RPMI7951 (cell line): Measurements from ENCODE around the gene PRX. TPM values are rescaled to one million over a fixed set of nuclear protein-coding genes. Genes with fewer than 3 reads are reported as not detected.
A peak's percentile ranks its signal among the peaks of the same experiment; 100 is the strongest.
"Not testable (repeated sequence)": the region's sequence is repeated elsewhere in the genome, so short reads cannot be mapped to it uniquely, and the experiment has no call there.

Experiments used
- DNase-seq: peaks from one replicate; pipeline ENCODE4 v3.0.0-alpha.2; 2012; ENCODE audit warnings: low read depth
- total RNA-seq: library from RNA; depleted of rRNA; stranded (reverse); fragments of >200 nt; shearing (Covaris generic); gene quantifications from 2 replicates; pipeline ENCODE4 v1.2.3, GENCODE V29; 2014

The PRX gene
- total RNA-seq, 1 experiment from 2014 or later = 0.72 TPM

- DNase-seq = peak; percentile 96
These were observed 20.4 kb upstream of the PRX start for GRCh38 chr19:40433391-40434216.

- not testable (repeated sequence) for DNase-seq
These were observed 19.6 kb upstream of the PRX start for GRCh38 chr19:40432760-40433159.

GRCh38 chr19:40431698-40432097 lies 18.5 kb upstream of the PRX start:
- no peak for DNase-seq

GRCh38 chr19:40430242-40430641 lies 17.1 kb upstream of the PRX start:
- not testable (repeated sequence) for DNase-seq

GRCh38 chr19:40428197-40428596 lies 15.0 kb upstream of the PRX start:
- DNase-seq = not testable (repeated sequence)

- DNase-seq = peak; percentile 99
These were observed 12.5 kb upstream of the PRX start, which contains the start of gene SERTAD1 for GRCh38 chr19:40425450-40426287. TSS of gene SERTAD1 (minus strand) at chr19:40425992. CDS start at chr19:40423546, 2,446 bp downstream.

- peak; percentile 37 for DNase-seq
These were observed 11.7 kb upstream of the PRX start for GRCh38 chr19:40424637-40425449.

- no peak for DNase-seq
These were observed 10.8 kb upstream of the PRX start for GRCh38 chr19:40423938-40424337.

- no peak for DNase-seq
These were observed 9.8 kb upstream of the PRX start for GRCh38 chr19:40422748-40423566.

- DNase-seq = no peak
These were observed 9.0 kb upstream of the PRX start for GRCh38 chr19:40421993-40422747.

GRCh38 chr19:40420766-40421765 lies 7.9 kb upstream of the PRX start:
- DNase-seq = peak; percentile 94

GRCh38 chr19:40420451-40420765 lies 7.2 kb upstream of the PRX start:
- DNase-seq = no peak

GRCh38 chr19:40419780-40420179 lies 6.6 kb upstream of the PRX start:
- DNase-seq = no peak

GRCh38 chr19:40419066-40419612 lies 6.0 kb upstream of the PRX start:
- no peak for DNase-seq

- no peak for DNase-seq
These were observed 4.9 kb upstream of the PRX start for GRCh38 chr19:40418040-40418439.

GRCh38 chr19:40417643-40417981 lies 4.4 kb upstream of the PRX start:
- no peak for DNase-seq

GRCh38 chr19:40416918-40417642 lies 3.9 kb upstream of the PRX start:
- DNase-seq = peak; percentile 52

- DNase-seq = no peak
These were observed 2.6 kb upstream of the PRX start for GRCh38 chr19:40415768-40416167.
